Effector memory CD4-positive, alpha-beta T cell (primary cell): ENCODE measurements around the gene CORO2B.

ENCODE experiments used
- DNase-seq, 3 donors: peaks; one replicate each; pipeline ENCODE4 v3.0.0-alpha.2; 2020
- H3K27ac ChIP-seq: 2 replicates; pipeline ENCODE4 v1.7.0; 2013; ENCODE audit warnings: mild to moderate bottlenecking, low read length, moderate library complexity; ENCODE audit not compliant: insufficient read depth, poor library complexity, severe bottlenecking
- H3K27me3 ChIP-seq: replicated peaks from 2 replicates; pipeline ENCODE4 v1.7.0; 2013; ENCODE audit warnings: mild to moderate bottlenecking, low read length; ENCODE audit not compliant: insufficient read depth, control insufficient read depth, poor library complexity, severe bottlenecking
- H3K36me3 ChIP-seq: 2 replicates; pipeline ENCODE4 v1.7.0; 2013; ENCODE audit warnings: mild to moderate bottlenecking, low read length, moderate library complexity; ENCODE audit not compliant: control insufficient read depth, insufficient read depth
- H3K4me1 ChIP-seq: 2 replicates; pipeline ENCODE4 v1.7.0; 2013; ENCODE audit warnings: low read length, mild to moderate bottlenecking; ENCODE audit not compliant: control insufficient read depth, insufficient read depth, poor library complexity, severe bottlenecking
- H3K4me3 ChIP-seq: 2 replicates; pipeline ENCODE4 v1.7.0; 2013; ENCODE audit warnings: low read length, low read depth, mild to moderate bottlenecking; ENCODE audit not compliant: insufficient read depth, poor library complexity, severe bottlenecking
- H3K9me3 ChIP-seq: 2 replicates; pipeline ENCODE4 v1.7.0; 2013; ENCODE audit warnings: mild to moderate bottlenecking, low read length, moderate library complexity; ENCODE audit not compliant: control insufficient read depth

Gene CORO2B

DNA sequence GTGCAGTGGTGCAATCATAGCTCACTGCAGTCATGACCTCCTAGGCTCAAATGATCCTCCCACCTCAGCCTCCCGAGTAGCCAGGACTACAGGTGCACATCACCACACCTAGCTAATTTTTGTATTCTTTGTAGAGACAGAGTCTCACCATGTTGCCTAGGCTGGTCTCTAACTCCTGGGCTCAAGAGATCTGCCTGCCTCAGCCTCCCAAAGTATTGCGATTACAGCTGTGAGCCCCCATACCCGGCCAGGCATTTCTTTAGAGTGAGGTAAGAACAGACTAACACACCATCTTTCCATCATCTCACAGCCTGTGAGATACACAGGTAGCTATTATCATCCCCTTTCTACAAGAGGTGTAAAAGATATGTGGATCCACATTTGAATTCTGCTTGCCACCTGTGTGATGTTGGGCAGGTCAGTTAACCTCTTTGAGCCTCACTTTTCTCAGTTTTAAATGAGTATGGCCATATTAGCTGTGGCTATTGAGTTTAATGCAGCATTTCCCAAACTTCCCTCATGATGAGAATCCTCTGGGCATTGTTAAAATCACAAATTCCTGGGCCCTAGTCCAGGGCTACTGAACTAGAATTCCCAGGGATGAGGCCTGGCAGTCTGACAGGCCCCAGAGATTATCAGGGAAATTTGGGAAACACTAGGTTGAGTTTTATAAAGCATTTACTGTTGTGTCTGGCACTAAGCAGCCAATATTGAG, 195.9 kb downstream of the CORO2B start:
- Histone ChIP-seq H3K4me1 (no peaks in the 10 kb centered on the region), H3K27ac (no peak overlapping the region), H3K4me3 (no peak overlapping the region), H3K27me3 (no peaks in the 10 kb centered on the region), H3K9me3 (no peaks in the 10 kb centered on the region), H3K36me3 (peaks cover 8% of the 10 kb centered on the region)
- no peak for DNase-seq

DNA sequence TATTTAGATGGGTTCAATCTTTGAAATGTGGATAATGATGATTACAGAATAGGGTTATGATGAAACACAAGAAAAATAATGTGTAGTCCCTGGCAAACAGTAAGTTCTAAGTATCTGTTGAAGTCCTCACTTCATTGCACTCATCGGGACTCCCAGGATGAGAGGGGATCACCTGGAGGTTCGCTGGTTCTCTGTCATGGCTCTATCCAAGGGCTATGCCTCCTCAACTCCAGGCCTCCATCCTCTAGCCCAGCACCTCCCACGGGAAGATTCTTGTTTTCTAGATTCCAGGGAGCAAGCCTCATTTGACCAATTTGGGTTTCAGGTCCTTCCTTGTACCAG, 196.4 kb downstream of the CORO2B start:
- H3K27ac ChIP-seq, result no peak overlapping the region
- no peak overlapping the region for H3K4me3 ChIP-seq
- no peaks in the 10 kb centered on the region for H3K9me3 ChIP-seq
- H3K27me3 ChIP-seq, result no peaks in the 10 kb centered on the region
- H3K4me1 ChIP-seq, result no peaks in the 10 kb centered on the region
- peaks cover 10% of the 10 kb centered on the region for H3K36me3 ChIP-seq
- DNase-seq, result no peak

DNA sequence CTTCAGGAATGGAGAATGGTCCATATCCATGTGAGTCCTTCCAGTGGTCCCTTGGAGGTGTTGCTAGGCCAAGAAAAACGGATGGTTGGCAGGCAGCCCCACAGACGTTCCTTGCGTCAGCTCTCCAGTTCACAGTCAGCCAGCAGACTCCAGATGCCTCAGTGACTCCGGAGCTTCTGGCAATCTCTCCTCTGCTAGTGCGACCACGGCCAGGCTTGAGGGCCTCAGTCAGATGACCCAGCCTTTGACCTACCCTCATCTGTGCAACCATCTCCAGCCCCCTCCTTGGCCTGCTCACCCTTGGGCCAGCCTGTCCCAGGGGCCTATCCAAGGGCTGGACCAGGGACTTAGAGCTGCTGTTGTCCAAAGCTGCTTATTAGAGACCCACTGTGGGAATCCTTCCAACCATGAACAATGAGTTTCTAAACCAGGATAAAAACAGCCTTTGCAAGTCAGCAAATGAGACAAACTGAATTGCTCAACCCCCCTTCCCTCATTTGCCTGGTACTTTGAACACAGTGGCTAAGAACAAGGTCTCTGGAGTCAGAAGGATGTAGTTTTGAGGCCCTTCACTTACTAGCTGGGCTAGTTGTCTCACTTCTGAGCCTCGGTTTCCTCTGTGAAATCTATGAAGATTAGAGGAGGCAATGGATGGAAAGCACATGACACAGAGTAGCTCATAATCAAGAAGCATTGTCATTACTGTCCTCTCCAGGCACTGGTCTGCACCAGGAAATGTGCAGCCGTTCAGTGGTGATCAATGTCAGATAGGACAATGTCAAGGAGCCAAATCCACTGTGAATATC, 197.1 kb downstream of the CORO2B start:
- DNase-seq, result no peak
- Histone ChIP-seq H3K4me3 (no peak overlapping the region), H3K27ac (no peak overlapping the region), H3K27me3 (no peaks in the 10 kb centered on the region), H3K36me3 (peaks cover 16% of the 10 kb centered on the region), H3K9me3 (no peaks in the 10 kb centered on the region), H3K4me1 (no peaks in the 10 kb centered on the region)

DNA sequence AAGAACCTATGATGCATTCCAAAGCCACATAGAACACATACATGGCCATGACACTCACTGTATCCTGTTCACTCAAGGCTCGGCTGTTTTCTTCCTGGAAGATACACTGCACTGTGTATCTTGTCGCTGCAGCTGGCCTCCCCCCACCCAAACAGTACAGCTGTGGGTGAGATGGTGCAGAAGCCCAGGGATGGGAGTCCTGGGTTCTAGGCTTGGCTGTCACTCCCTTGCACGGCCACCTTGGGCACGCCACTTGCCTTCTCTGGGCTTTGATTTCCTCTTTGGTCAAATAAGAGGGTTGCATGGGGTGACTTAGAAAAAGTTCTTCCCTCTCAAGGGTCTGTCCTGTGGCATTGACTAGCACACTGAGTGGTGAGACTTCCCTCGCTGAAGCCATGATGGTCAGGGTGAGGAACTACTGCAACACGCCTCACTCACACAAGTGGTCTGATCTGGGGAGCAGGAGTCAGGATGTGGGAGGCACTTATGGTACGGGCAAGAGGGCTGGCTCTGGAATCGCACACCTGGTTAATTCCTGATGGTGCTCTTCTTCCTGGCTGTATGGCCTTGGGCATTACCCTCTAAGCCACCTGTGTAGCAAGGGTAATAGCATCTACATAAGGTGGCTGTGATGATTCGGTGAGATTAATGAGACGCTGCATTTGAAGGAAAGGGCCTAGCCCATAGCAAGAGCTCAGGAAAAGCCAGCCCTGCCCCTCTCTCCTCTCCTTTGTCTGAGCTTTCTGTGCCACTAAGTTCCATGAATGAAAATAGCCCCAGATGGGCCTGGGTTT, 197.9 kb downstream of the CORO2B start:
- no peak overlapping the region for H3K27ac ChIP-seq
- no peaks in the 10 kb centered on the region for H3K9me3 ChIP-seq
- no peak overlapping the region for H3K4me3 ChIP-seq
- H3K36me3 ChIP-seq, result peaks cover 16% of the 10 kb centered on the region
- H3K4me1 ChIP-seq, result no peaks in the 10 kb centered on the region
- no peak for DNase-seq
- no peaks in the 10 kb centered on the region for H3K27me3 ChIP-seq
